GM23338 (cell line): Measurements from ENCODE around the gene LRCH3. TPM values are rescaled to one million over a fixed set of nuclear protein-coding genes. Genes with fewer than 3 reads are reported as not detected.

Source experiments
- ATAC-seq: fragments of 200-7000 bp; cut with Tn5 transposase; 3 replicates; pipeline ENCODE4 v1.9.1; 2020
- DNase-seq: peaks from one replicate; pipeline ENCODE4 v3.0.0-alpha.2; 2015; ENCODE audit warnings: low spot score
- H2AFZ ChIP-seq: fragments of 200-600 bp; sonication (generic); 2 replicates; pipeline ENCODE4 v1.8.0; 2016; ENCODE audit warnings: antibody characterized with exemption, mild to moderate bottlenecking, moderate library complexity
- H3F3A ChIP-seq: fragments of 200-600 bp; sonication (generic); replicated peaks from 2 replicates; pipeline ENCODE4 v1.8.0; 2017; ENCODE audit warnings: antibody characterized with exemption, mixed run types, low read depth
- H3K27ac ChIP-seq: fragments of 200-600 bp; sonication (generic); 2 replicates; pipeline ENCODE4 v1.6.1; 2016; ENCODE audit warnings: low read depth
- H3K27me3 ChIP-seq: fragments of 200-600 bp; sonication (generic); 2 replicates; pipeline ENCODE4 v1.8.0; 2016; ENCODE audit warnings: mild to moderate bottlenecking, mixed run types, moderate library complexity; ENCODE audit not compliant: insufficient read depth
- H3K36me3 ChIP-seq: fragments of 200-600 bp; sonication (generic); 2 replicates; pipeline ENCODE4 v1.8.0; 2016; ENCODE audit warnings: mild to moderate bottlenecking; ENCODE audit not compliant: insufficient read depth
- H3K4me1 ChIP-seq: fragments of 200-600 bp; sonication (generic); 2 replicates; pipeline ENCODE4 v1.8.0; 2016; ENCODE audit warnings: mild to moderate bottlenecking, moderate library complexity; ENCODE audit not compliant: insufficient read depth
- H3K4me2 ChIP-seq: fragments of 200-600 bp; sonication (generic); 2 replicates; pipeline ENCODE4 v1.7.1; 2017; ENCODE audit warnings: mixed run types
- H3K4me3 ChIP-seq: fragments of 200-600 bp; sonication (generic); 2 replicates; pipeline ENCODE4 v1.6.1; 2016; ENCODE audit warnings: mixed run types
- H3K79me2 ChIP-seq: fragments of 200-600 bp; sonication (generic); replicated peaks from 2 replicates; pipeline ENCODE4 v1.8.0; 2017; ENCODE audit warnings: mild to moderate bottlenecking; ENCODE audit not compliant: insufficient read depth
- H3K9me2 ChIP-seq: fragments of 200-600 bp; sonication (generic); 2 replicates; pipeline ENCODE4 v1.8.0; 2017; ENCODE audit not compliant: insufficient read depth
- H4K20me1 ChIP-seq: fragments of 200-600 bp; sonication (generic); replicated peaks from 2 replicates; pipeline ENCODE4 v1.8.0; 2017; ENCODE audit warnings: mild to moderate bottlenecking; ENCODE audit not compliant: insufficient read depth
- H3K27ac Mint-ChIP-seq: 2 replicates; pipeline ENCODE4 v1.8.0; 2020; ENCODE audit warnings: inconsistent platforms, mild to moderate bottlenecking, moderate library complexity, mixed read lengths
- H3K27me3 Mint-ChIP-seq: 3 replicates; pipeline ENCODE4 v1.8.0; 2022; ENCODE audit warnings: low read depth, mild to moderate bottlenecking, moderate library complexity, mixed read lengths, inconsistent platforms; ENCODE audit not compliant: insufficient read depth, poor library complexity
- H3K36me3 Mint-ChIP-seq: 3 replicates; pipeline ENCODE4 v1.8.0; 2021; ENCODE audit warnings: low read depth, mild to moderate bottlenecking, inconsistent platforms, moderate library complexity, mixed read lengths
- H3K4me1 Mint-ChIP-seq: 3 replicates; pipeline ENCODE4 v1.8.0; 2020; ENCODE audit warnings: mild to moderate bottlenecking, inconsistent platforms, mixed read lengths
- H3K4me3 Mint-ChIP-seq: 3 replicates; pipeline ENCODE4 v1.8.0; 2021; ENCODE audit warnings: moderate library complexity, mild to moderate bottlenecking, inconsistent platforms, mixed read lengths
- H3K9me3 Mint-ChIP-seq: 3 replicates; pipeline ENCODE4 v1.8.0; 2020; ENCODE audit warnings: moderate library complexity, mild to moderate bottlenecking, inconsistent platforms, mixed read lengths
- CREB1 ChIP-seq: fragments of 250-450 bp; sonication (Bioruptor Pico); IDR thresholded peaks from 2 replicates; pipeline ENCODE4 v1.5.0; 2020; ENCODE audit warnings: low read depth, mild to moderate bottlenecking, moderate library complexity
- EZH2 ChIP-seq: fragments of 200-600 bp; sonication (generic); IDR thresholded peaks from one replicate; pipeline ENCODE4 v1.8.0; 2017; ENCODE audit warnings: antibody characterized with exemption, mild to moderate bottlenecking, low read depth; ENCODE audit not compliant: unreplicated experiment
- EZH2phosphoT487 ChIP-seq: fragments of 200-600 bp; sonication (generic); IDR thresholded peaks from one replicate; pipeline ENCODE4 v1.8.1; 2018; ENCODE audit warnings: antibody characterized with exemption; ENCODE audit not compliant: unreplicated experiment
- NANOG ChIP-seq: IDR thresholded peaks from 2 replicates; pipeline ENCODE4 v1.6.1; 2016; ENCODE audit warnings: antibody characterized with exemption, borderline replicate concordance
- STAT1 ChIP-seq: IDR thresholded peaks from one replicate; pipeline ENCODE4 v1.6.1; 2016; ENCODE audit warnings: antibody characterized with exemption; ENCODE audit not compliant: unreplicated experiment
- ZNF114 ChIP-seq: fragments of 250-450 bp; sonication (Bioruptor Pico); IDR thresholded peaks from 2 replicates; pipeline ENCODE4 v1.5.0; 2020; ENCODE audit warnings: mild to moderate bottlenecking, moderate library complexity
- ZNF331 ChIP-seq: fragments of 250-450 bp; sonication (Bioruptor Pico); IDR thresholded peaks from 2 replicates; pipeline ENCODE4 v1.5.0; 2020; ENCODE audit warnings: low read depth, mild to moderate bottlenecking, moderate library complexity
- polyA plus RNA-seq: library from polyadenylated mRNA; unstranded; fragments of >200 nt; fragmentation: Nextera tagmentation; extraction: Ambion mirVana; gene quantifications from 2 replicates; pipeline ENCODE4 v1.2.1, GENCODE V29; 2016
- total RNA-seq: library from RNA; depleted of rRNA; stranded (reverse); fragments of >200 nt; shearing (Covaris generic); gene quantifications from 2 replicates; pipeline ENCODE4 v1.2.3, GENCODE V29; 2014
- TF ChIP-seq, protein P1 (sequence below): IDR thresholded peaks from one replicate; pipeline ENCODE4 v1.6.1; 2018; ENCODE audit warnings: antibody characterized with exemption; ENCODE audit not compliant: unreplicated experiment
- TF ChIP-seq, protein P2 (sequence below), 2 experiments: fragments of 200-600 bp in 1 of 2; sonication (generic) in 1 of 2; conservative IDR thresholded peaks; 2 replicates each; pipeline versions ENCODE4 v1.5.1 to v1.6.1; 2016 to 2017; ENCODE audit warnings: antibody characterized with exemption in 2 of 2, low read depth in 2 of 2, mild to moderate bottlenecking in 2 of 2, moderate library complexity in 1 of 2
- TF ChIP-seq, protein P3 (sequence below): IDR thresholded peaks from 2 replicates; pipeline ENCODE4 v1.6.1; 2016; ENCODE audit warnings: antibody characterized with exemption

The LRCH3 gene
- total and polyA plus RNA-seq, 2 experiments from 2014 or later = 22.9 to 60.0 TPM

GRCh38 chr3:197877902-197878301, 86.8 kb downstream of the LRCH3 start (continued):
- TF ChIP-seq, protein P1, sequence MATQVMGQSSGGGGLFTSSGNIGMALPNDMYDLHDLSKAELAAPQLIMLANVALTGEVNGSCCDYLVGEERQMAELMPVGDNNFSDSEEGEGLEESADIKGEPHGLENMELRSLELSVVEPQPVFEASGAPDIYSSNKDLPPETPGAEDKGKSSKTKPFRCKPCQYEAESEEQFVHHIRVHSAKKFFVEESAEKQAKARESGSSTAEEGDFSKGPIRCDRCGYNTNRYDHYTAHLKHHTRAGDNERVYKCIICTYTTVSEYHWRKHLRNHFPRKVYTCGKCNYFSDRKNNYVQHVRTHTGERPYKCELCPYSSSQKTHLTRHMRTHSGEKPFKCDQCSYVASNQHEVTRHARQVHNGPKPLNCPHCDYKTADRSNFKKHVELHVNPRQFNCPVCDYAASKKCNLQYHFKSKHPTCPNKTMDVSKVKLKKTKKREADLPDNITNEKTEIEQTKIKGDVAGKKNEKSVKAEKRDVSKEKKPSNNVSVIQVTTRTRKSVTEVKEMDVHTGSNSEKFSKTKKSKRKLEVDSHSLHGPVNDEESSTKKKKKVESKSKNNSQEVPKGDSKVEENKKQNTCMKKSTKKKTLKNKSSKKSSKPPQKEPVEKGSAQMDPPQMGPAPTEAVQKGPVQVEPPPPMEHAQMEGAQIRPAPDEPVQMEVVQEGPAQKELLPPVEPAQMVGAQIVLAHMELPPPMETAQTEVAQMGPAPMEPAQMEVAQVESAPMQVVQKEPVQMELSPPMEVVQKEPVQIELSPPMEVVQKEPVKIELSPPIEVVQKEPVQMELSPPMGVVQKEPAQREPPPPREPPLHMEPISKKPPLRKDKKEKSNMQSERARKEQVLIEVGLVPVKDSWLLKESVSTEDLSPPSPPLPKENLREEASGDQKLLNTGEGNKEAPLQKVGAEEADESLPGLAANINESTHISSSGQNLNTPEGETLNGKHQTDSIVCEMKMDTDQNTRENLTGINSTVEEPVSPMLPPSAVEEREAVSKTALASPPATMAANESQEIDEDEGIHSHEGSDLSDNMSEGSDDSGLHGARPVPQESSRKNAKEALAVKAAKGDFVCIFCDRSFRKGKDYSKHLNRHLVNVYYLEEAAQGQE = no peak
- TF ChIP-seq ZNF114 (CRISPR knock-in tag) (no peak), ZNF331 (CRISPR knock-in tag) (no peak), STAT1 (no peak)
- TF ChIP-seq, protein P2, sequence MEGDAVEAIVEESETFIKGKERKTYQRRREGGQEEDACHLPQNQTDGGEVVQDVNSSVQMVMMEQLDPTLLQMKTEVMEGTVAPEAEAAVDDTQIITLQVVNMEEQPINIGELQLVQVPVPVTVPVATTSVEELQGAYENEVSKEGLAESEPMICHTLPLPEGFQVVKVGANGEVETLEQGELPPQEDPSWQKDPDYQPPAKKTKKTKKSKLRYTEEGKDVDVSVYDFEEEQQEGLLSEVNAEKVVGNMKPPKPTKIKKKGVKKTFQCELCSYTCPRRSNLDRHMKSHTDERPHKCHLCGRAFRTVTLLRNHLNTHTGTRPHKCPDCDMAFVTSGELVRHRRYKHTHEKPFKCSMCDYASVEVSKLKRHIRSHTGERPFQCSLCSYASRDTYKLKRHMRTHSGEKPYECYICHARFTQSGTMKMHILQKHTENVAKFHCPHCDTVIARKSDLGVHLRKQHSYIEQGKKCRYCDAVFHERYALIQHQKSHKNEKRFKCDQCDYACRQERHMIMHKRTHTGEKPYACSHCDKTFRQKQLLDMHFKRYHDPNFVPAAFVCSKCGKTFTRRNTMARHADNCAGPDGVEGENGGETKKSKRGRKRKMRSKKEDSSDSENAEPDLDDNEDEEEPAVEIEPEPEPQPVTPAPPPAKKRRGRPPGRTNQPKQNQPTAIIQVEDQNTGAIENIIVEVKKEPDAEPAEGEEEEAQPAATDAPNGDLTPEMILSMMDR (conservative IDR thresholded peaks at IDR 0.05; ENCODE audit: low read depth in 2 of 2) = no peak

GRCh38 chr3:197878427-197878826, 87.4 kb downstream of the LRCH3 start:
- Histone ChIP-seq H3K36me3 (peaks cover 12% of the 10 kb centered on the region), H3K4me3 (no peak overlapping the region), H3K9me2 (no peaks in the 10 kb centered on the region), H4K20me1 (no peaks in the 10 kb centered on the region), H3K27ac (no peak overlapping the region), H3F3A (peaks cover 2% of the 10 kb centered on the region; the same call in 1 of the 2 replicates), H3K4me2 (no peak overlapping the region), H2AFZ (no peak overlapping the region), H3K4me1 (peaks cover 38% of the 10 kb centered on the region), H3K79me2 (no peaks in the 10 kb centered on the region), H3K27me3 (no peaks in the 10 kb centered on the region)
- no peak for DNase-seq
- H3K27me3 Mint-ChIP-seq = peaks cover 6% of the 10 kb centered on the region
- H3K9me3 Mint-ChIP-seq = peaks cover 13% of the 10 kb centered on the region
- peaks cover 52% of the 10 kb centered on the region for H3K36me3 Mint-ChIP-seq
- ATAC-seq = no peak
- peaks cover 37% of the 10 kb centered on the region for H3K4me1 Mint-ChIP-seq
- H3K27ac Mint-ChIP-seq = no peak overlapping the region
- no peak overlapping the region for H3K4me3 Mint-ChIP-seq
- TF ChIP-seq, protein P3, sequence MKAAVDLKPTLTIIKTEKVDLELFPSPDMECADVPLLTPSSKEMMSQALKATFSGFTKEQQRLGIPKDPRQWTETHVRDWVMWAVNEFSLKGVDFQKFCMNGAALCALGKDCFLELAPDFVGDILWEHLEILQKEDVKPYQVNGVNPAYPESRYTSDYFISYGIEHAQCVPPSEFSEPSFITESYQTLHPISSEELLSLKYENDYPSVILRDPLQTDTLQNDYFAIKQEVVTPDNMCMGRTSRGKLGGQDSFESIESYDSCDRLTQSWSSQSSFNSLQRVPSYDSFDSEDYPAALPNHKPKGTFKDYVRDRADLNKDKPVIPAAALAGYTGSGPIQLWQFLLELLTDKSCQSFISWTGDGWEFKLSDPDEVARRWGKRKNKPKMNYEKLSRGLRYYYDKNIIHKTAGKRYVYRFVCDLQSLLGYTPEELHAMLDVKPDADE = no peak
- no peak for TF ChIP-seq STAT1
- TF ChIP-seq ZNF331 (CRISPR knock-in tag) = no peak
- no peak for TF ChIP-seq NANOG
- TF ChIP-seq, protein P2 (conservative IDR thresholded peaks at IDR 0.05; ENCODE audit: low read depth in 2 of 2) = no peak
- no peak for TF ChIP-seq CREB1
- no peak for TF ChIP-seq EZH2
- no peak for TF ChIP-seq ZNF114 (CRISPR knock-in tag)
- TF ChIP-seq, protein P1 = no peak
- TF ChIP-seq EZH2phosphoT487 = no peak
